NB4 (cell line): ENCODE results near the gene WNT9A.

Experiments
- DNase-seq: peaks from one replicate; pipeline ENCODE4 v3.0.0; 2010; ENCODE audit warnings: low read depth
- H3K4me3 ChIP-seq: one replicate; pipeline ENCODE4 v1.5.1; 2011; ENCODE audit warnings: mild to moderate bottlenecking, low read depth, low read length, moderate library complexity
- MYC ChIP-seq: IDR thresholded peaks from 2 replicates; pipeline ENCODE4 v1.6.1; 2011; ENCODE audit warnings: low read depth, low read length
- POLR2A ChIP-seq: IDR thresholded peaks from 2 replicates; pipeline ENCODE4 v1.6.1; 2011; ENCODE audit warnings: mild to moderate bottlenecking; ENCODE audit not compliant: insufficient read length; ENCODE audit errors: extremely low read depth
- TF ChIP-seq, protein P1 (sequence below): IDR thresholded peaks from one replicate; pipeline ENCODE4 v1.5.1; 2012; ENCODE audit warnings: low read depth, low read length
- TF ChIP-seq, protein P2 (sequence below): IDR thresholded peaks from 2 replicates; pipeline ENCODE4 v1.6.1; 2011; ENCODE audit warnings: low read depth, low read length

The WNT9A gene

DNA sequence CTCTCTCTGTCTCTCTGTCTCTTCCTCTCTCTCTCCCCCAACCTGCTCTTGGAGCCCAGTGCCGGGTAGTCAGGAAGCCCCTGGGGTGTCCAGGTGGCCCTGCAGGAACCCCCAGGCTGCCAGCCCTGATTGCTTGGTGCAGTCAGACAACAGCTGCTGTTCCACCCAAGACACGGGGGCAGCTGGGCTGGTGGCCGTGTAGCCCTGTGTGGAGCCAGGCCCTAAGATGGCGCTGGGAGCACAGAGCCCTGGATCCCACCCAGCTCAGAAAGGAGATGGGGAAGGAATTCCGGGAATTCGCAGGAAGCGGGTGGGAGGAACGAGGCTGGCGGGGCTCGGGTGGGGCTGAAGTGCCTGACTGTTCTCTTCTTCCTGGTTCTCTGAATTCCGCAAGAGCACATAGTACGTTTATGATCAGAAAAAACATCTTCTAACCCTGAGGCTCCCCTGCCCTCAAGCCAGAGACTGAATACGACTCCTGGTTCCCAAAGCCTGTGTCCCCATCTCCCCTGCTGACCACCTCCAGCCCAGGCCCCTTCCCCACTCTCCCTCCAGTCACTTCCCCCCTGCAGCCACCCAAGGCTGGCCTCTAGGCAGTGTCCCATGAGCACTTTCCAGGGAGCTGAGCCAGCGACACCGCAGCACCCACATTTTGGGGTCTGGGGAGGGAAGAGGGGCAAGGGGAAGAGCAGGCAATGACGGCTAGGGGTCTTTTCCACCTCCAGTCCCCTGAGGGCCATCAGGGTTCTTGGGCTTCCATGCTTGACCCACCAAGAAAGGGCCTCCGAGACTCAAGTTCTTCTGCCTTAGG, 55.0 kb downstream of the WNT9A start:
- H3K4me3 ChIP-seq, result no peak overlapping the region
- TF ChIP-seq, protein P1, sequence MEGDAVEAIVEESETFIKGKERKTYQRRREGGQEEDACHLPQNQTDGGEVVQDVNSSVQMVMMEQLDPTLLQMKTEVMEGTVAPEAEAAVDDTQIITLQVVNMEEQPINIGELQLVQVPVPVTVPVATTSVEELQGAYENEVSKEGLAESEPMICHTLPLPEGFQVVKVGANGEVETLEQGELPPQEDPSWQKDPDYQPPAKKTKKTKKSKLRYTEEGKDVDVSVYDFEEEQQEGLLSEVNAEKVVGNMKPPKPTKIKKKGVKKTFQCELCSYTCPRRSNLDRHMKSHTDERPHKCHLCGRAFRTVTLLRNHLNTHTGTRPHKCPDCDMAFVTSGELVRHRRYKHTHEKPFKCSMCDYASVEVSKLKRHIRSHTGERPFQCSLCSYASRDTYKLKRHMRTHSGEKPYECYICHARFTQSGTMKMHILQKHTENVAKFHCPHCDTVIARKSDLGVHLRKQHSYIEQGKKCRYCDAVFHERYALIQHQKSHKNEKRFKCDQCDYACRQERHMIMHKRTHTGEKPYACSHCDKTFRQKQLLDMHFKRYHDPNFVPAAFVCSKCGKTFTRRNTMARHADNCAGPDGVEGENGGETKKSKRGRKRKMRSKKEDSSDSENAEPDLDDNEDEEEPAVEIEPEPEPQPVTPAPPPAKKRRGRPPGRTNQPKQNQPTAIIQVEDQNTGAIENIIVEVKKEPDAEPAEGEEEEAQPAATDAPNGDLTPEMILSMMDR, result no peak
- TF ChIP-seq POLR2A, result no peak
- TF ChIP-seq MYC, result no peak
- TF ChIP-seq, protein P2, sequence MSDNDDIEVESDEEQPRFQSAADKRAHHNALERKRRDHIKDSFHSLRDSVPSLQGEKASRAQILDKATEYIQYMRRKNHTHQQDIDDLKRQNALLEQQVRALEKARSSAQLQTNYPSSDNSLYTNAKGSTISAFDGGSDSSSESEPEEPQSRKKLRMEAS, result no peak
- DNase-seq, result no peak

DNA sequence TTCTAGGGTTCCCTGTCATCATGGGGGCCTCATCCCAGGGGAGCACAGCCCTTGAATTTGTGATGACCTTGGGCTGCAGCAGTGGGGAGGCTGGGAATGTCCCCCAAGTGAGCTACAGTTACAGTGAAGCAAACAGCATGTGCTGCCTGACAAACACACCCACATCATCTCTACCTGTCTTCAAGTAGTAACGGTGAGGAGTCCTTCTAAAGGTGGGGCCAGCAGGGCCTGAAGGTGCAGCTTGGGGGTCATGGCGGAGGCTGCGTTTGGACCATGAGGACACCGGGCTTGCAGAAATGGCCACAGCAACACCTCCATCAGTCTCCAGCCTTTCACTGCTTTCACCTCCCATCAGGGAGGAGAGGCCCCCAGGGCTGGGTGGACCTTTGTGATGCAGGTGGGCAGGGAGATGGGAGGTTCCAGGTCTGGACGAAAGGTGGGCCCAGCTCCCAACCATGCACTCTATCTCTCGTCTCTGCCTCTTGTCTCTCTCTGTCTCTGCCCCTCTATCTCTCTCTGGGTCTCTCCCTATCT, 55.7 kb downstream of the WNT9A start:
- no peak overlapping the region for H3K4me3 ChIP-seq
- TF ChIP-seq POLR2A (no peak), MYC (no peak)
- TF ChIP-seq, protein P2, result no peak
- TF ChIP-seq, protein P1, result no peak
- no peak for DNase-seq

DNA sequence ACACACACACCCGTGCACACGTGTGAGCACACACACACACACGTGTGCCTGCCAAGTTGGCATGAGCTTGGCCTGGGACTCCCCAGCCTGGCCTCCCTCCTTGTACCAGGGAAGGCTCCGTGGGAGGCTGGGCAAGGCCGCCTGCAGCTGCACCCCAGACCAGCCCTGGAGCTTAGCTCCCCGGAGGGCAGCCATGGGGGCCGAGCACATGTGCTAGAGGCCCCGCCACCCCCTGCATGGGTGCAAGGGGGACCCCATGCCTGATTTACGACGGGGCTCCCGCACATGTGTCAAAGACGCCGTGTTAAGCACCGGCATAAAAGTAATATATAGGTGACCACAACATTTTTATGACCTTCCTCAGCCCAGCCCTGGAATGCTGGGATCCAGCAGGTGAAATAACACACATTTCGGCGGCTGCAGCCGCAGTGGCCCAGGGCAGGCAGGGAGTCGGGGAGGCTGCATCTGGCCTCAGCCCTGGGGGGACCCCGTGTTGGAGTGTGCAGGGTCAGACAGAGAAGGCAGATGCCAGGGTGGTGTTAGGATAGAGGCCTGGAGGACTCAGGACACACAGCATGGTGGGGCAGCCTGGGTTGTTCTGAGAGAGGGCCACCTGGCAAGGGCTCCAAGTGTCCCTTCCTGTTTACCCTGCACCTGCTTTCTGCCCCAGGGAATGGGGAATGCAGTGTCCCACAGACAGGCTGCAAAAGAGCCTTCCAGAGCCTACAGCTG, 56.3 kb downstream of the WNT9A start:
- no peak overlapping the region for H3K4me3 ChIP-seq
- TF ChIP-seq, protein P1, result no peak
- TF ChIP-seq MYC (no peak), POLR2A (no peak)
- no peak for DNase-seq

DNA sequence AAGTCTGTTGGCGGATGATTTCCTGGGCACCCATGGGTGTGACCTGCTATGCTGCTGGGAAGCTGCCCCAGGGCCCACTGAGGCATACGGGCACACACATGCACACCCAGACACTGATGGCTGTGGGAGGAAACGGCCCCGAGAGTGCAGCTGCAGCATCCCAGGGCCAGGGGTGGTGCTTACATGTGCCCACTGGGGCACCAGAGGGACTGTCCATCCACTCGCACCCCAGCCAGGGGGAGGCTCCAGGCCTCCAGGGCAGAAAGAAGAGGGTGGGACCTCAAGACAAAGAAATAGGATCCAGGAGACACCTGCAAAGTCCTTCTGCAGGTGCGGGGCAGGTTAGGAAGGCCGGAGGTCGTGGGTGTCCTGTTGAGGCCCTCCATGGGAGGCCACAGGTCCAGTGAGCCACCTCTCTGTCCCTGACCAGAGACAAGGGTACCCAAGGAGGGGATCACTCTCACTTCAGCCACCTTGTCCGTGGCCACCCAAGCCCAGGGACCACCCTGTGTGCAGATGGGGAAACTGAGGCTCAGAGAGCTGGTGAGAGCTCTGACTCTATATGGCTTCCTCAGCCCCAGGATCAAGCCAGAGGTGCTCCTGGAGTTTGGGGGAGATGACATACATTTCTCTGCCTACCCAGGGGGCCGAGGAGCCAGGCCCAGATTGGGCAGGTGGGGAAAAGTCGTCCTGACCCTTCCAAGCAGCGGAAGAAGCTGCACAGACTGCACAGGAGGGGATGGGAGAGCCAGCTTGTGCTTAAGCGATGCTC, 57.1 kb downstream of the WNT9A start:
- H3K4me3 ChIP-seq, result no peak overlapping the region
- TF ChIP-seq POLR2A (no peak), MYC (no peak)
- TF ChIP-seq, protein P2, result no peak
- TF ChIP-seq, protein P1, result no peak
- no peak for DNase-seq

DNA sequence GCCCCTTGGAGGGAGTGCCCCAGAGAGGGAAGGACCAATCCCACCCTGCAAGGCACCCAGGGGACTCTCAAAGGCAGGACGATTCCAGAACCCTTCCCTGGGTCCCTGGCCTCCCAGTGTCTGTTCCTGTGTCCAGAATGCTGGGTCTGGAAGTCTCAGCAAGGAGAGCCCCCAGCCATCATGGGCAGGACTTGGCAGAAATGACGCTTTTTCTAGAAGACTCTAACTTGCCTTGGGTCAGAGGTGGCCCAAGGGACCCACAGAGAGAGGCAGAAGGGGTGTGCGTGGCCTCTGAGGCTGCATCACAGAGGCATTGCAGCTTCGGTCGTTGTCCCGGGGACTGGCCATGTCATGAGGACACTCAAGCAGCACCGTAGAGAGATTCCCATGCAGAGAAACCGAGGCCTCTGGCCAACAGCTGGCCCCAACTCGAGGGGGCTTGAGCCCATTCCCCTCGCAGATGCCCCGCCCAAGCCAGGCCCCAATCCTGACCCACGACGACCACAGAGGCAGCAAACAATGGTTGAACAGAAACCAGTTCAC, 57.8 kb downstream of the WNT9A start:
- TF ChIP-seq, protein P2, result no peak
- no peak for TF ChIP-seq POLR2A
- TF ChIP-seq, protein P1, result no peak
- no peak for TF ChIP-seq MYC
- no peak for DNase-seq
- no peak overlapping the region for H3K4me3 ChIP-seq
